Sigmoid colon (tissue), 7 donors: ENCODE measurements around the gene A2M. TPM values are rescaled to one million over a fixed set of nuclear protein-coding genes. Genes with fewer than 3 reads are reported as not detected.

Experiments used
- DNase-seq: peaks from one replicate; pipeline ENCODE4 v3.0.0-alpha.2; 2019
- H3K27ac ChIP-seq, 4 donors: fragments of 200-600 bp; sonication (generic); one replicate each; pipeline ENCODE4 v1.5.1; 2016 to 2019; ENCODE audit warnings: mild to moderate bottlenecking in 1 of 4
- H3K27me3 ChIP-seq, 3 donors: fragments of 200-600 bp; sonication (generic); one replicate each; pipeline ENCODE4 v1.5.1; 2019; ENCODE audit warnings: mild to moderate bottlenecking in 1 of 3
- H3K36me3 ChIP-seq, 4 donors: fragments of 200-600 bp; sonication (generic); one replicate each; pipeline ENCODE4 v1.5.1; 2016 to 2019
- H3K4me1 ChIP-seq, 4 donors: fragments of 200-600 bp; sonication (generic); one replicate each; pipeline ENCODE4 v1.5.1; 2017 to 2019
- H3K4me3 ChIP-seq, 4 donors: fragments of 200-600 bp; sonication (generic); one replicate each; pipeline ENCODE4 v1.5.1; 2017 to 2019; ENCODE audit warnings: mild to moderate bottlenecking in 2 of 4, moderate library complexity in 1 of 4
- H3K9me3 ChIP-seq, 4 donors: fragments of 200-600 bp in 3 of 4; sonication (generic) in 3 of 4; one replicate each; pipeline versions ENCODE4 v1.5.1 to v1.6.1; 2013 to 2019
- CTCF ChIP-seq, 4 experiments: fragments of 450-650 bp in 3 of 4; fragments of 200-600 bp in 1 of 4; IDR thresholded peaks; one replicate each; pipeline ENCODE4 v1.5.1; 2016 to 2019; ENCODE audit warnings: antibody characterized with exemption in 4 of 4, mild to moderate bottlenecking in 3 of 4, moderate library complexity in 2 of 4
- EP300 ChIP-seq, 4 donors: sonication (generic); formaldehyde crosslinking; IDR thresholded peaks; one replicate each; pipeline ENCODE4 v1.6.1; 2017; ENCODE audit warnings: antibody characterized with exemption in 4 of 4
- POLR2A ChIP-seq, 2 donors: fragments of 450-650 bp; IDR thresholded peaks; one replicate each; pipeline ENCODE4 v1.6.1; 2016; ENCODE audit warnings: antibody characterized with exemption in 2 of 2, mild to moderate bottlenecking in 2 of 2, moderate library complexity in 2 of 2
- POLR2AphosphoS5 ChIP-seq, 4 donors: sonication (generic); formaldehyde crosslinking; IDR thresholded peaks; one replicate each; pipeline ENCODE4 v1.6.1; 2017; ENCODE audit warnings: antibody characterized with exemption in 4 of 4
- WGBS, 2 donors: extraction: QIAGEN DNeasy Blood & Tissue Kit; methylation state at CpG; one replicate each; pipeline ENCODE4 v1.1.7; 2013; 5-methylcytosine and 5-hydroxymethylcytosine counted together
- intact Hi-C: fragments of 100-400 bp; cut with DNase I; formaldehyde crosslinking; loops from one replicate; pipeline ENCODE4 v1.15.1; 2023
- polyA plus RNA-seq, 3 donors: library from polyadenylated mRNA; stranded (reverse); fragments of 200-250 nt; gene quantifications; one replicate each; pipeline ENCODE4 v1.2.3, GENCODE V29; 2013
- total RNA-seq, 4 donors: library from RNA; depleted of rRNA; stranded (reverse); fragments of >200 nt; gene quantifications; one replicate each; pipeline ENCODE4 v1.1.0, GENCODE V29; 2016
- donor health status: healthy with polysubstance abuse.
- donor health status: Bipolar disorder and iron deficiency.
- donor health status: healthy.

The A2M gene
- total and polyA plus RNA-seq, 7 donors: 34.2 to 296 (median 195) TPM

- no peaks in the 10 kb centered on the region for H3K9me3 ChIP-seq
- 68 to 77% methylated on average over 5 of the region's 5 CpGs for WGBS, 2 donors
- no peak for TF ChIP-seq CTCF (IDR thresholded peaks at IDR 0.05)
- no peak for TF ChIP-seq EP300 (IDR thresholded peaks at IDR 0.05)
- no peak for TF ChIP-seq POLR2A (IDR thresholded peaks at IDR 0.05)
- TF ChIP-seq POLR2AphosphoS5 (IDR thresholded peaks at IDR 0.05): no peak
- no peak overlapping the region for H3K4me3 ChIP-seq
- peaks cover 22 to 85% (median 46%) of the 10 kb centered on the region in 4 donors for H3K36me3 ChIP-seq
- H3K27me3 ChIP-seq: no peaks in the 10 kb centered on the region
- H3K4me1 ChIP-seq: peaks cover 0 to 13% (median 5%) of the 10 kb centered on the region in 4 donors
- DNase-seq: no peak
- intact Hi-C loops: no loop called here
- H3K27ac ChIP-seq: no peak overlapping the region
Observed at GRCh38 chr12:9108504-9109212, 7.1 kb downstream of the A2M start.

GRCh38 chr12:9107542-9107873 lies 8.2 kb downstream of the A2M start:
- TF ChIP-seq POLR2AphosphoS5 (IDR thresholded peaks at IDR 0.05): no peak
- TF ChIP-seq CTCF (IDR thresholded peaks at IDR 0.05): no peak
- TF ChIP-seq EP300 (IDR thresholded peaks at IDR 0.05): no peak
- no peak for TF ChIP-seq POLR2A (IDR thresholded peaks at IDR 0.05)
- WGBS, 2 donors: 94 to 96% methylated on average over 3 of the region's 3 CpGs
- Histone ChIP-seq H3K36me3 (peaks cover 26 to 97% (median 48%) of the 10 kb centered on the region in 4 donors), H3K27ac (no peak overlapping the region), H3K4me1 (peaks cover 0 to 3% (median 0%) of the 10 kb centered on the region in 4 donors), H3K27me3 (no peaks in the 10 kb centered on the region), H3K4me3 (no peak overlapping the region), H3K9me3 (no peaks in the 10 kb centered on the region)
- intact Hi-C loops: no loop called here
- no peak for DNase-seq

GRCh38 chr12:9106610-9107541 lies 8.8 kb downstream of the A2M start:
- intact Hi-C loops: no loop called here
- DNase-seq: no peak
- H3K36me3 ChIP-seq: peaks cover 28 to 99% (median 46%) of the 10 kb centered on the region in 4 donors
- H3K4me1 ChIP-seq: no peaks in the 10 kb centered on the region
- no peak for TF ChIP-seq POLR2A (IDR thresholded peaks at IDR 0.05)
- no peaks in the 10 kb centered on the region for H3K27me3 ChIP-seq
- no peak overlapping the region for H3K27ac ChIP-seq
- 86 to 94% methylated on average over 11 of the region's 11 CpGs for WGBS, 2 donors
- H3K9me3 ChIP-seq: no peaks in the 10 kb centered on the region
- no peak overlapping the region for H3K4me3 ChIP-seq

GRCh38 chr12:9106067-9106466 lies 9.7 kb downstream of the A2M start:
- WGBS, 2 donors: 81 to 87% methylated on average over 1 of the region's 1 CpG
- DNase-seq: no peak
- TF ChIP-seq EP300 (IDR thresholded peaks at IDR 0.05): no peak
- no peak for TF ChIP-seq POLR2AphosphoS5 (IDR thresholded peaks at IDR 0.05)
- intact Hi-C loops: no loop called here
- Histone ChIP-seq H3K4me3 (no peak overlapping the region), H3K27ac (no peak overlapping the region), H3K36me3 (peaks cover 32 to 99% (median 43%) of the 10 kb centered on the region in 4 donors), H3K4me1 (no peaks in the 10 kb centered on the region), H3K27me3 (no peaks in the 10 kb centered on the region), H3K9me3 (no peaks in the 10 kb centered on the region)

GRCh38 chr12:9104767-9105423 lies 10.8 kb downstream of the A2M start:
- Histone ChIP-seq H3K4me1 (no peaks in the 10 kb centered on the region), H3K27me3 (no peaks in the 10 kb centered on the region), H3K9me3 (no peaks in the 10 kb centered on the region), H3K4me3 (no peak overlapping the region), H3K36me3 (peaks cover 32 to 99% (median 41%) of the 10 kb centered on the region in 4 donors), H3K27ac (no peak overlapping the region)
- DNase-seq: no peak
- intact Hi-C loops: no loop called here
- no peak for TF ChIP-seq POLR2A (IDR thresholded peaks at IDR 0.05)

- H3K9me3 ChIP-seq: no peaks in the 10 kb centered on the region
- TF ChIP-seq EP300 (IDR thresholded peaks at IDR 0.05) (no peak), POLR2A (IDR thresholded peaks at IDR 0.05) (no peak), POLR2AphosphoS5 (IDR thresholded peaks at IDR 0.05) (no peak)
- H3K36me3 ChIP-seq: peaks cover 32 to 99% (median 37%) of the 10 kb centered on the region in 4 donors
- no peaks in the 10 kb centered on the region for H3K4me1 ChIP-seq
- no peak for DNase-seq
- WGBS, 2 donors: 65 to 67% methylated on average over 4 of the region's 4 CpGs
- intact Hi-C loops: no loop called here
- H3K27ac ChIP-seq: no peak overlapping the region
- no peaks in the 10 kb centered on the region for H3K27me3 ChIP-seq
- H3K4me3 ChIP-seq: no peak overlapping the region
Observed at GRCh38 chr12:9104087-9104486, 11.6 kb downstream of the A2M start.
